Measurements from ENCODE around the gene GPR18. TPM values are rescaled to one million over a fixed set of nuclear protein-coding genes. Genes with fewer than 3 reads are reported as not detected.

GPR18 gene
- total and polyA plus RNA-seq, 2 of the 4 experiments (the other 2 are of a cell fraction), result not detected

DNA sequence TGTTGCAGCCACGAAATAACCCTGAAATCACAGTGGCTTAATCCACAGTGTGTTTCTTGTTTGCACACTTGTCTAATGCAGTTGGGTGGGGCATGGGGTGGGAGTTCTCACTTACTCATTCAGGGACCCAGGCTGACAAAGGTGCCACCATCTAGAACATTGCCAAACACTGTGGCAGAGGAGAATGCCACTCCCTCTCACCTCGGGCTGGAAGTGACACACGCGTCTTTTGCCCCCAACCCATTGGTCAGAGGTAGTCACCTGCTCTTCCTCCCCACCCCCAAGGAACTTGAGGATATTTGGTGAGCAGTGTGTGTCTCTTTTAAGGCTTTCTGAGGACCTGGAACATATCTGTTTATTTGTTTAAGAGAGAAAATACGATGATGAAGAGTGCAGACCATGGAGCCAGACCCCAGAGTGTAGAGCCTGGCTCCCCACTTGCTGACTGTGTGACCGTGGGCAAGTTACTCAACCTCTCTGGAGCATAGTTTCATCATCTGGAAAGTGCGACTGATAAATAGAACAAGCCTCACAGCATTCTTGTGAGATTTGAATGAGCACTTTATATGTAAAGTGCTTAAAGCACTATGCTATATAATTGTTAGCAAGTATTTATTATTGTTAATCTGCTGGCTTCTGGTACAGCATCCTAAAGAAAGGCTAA, 31.6 kb upstream of the GPR18 start:
- Histone ChIP-seq H3K36me3 (ENCODE audit: control insufficient read depth, insufficient read depth, low read length) (no peaks in the 10 kb centered on the region; the same call in 1 of the 2 replicates), H3K4ac (ENCODE audit: low read depth, low read length) (no peak overlapping the region), H3K18ac (ENCODE audit: low read depth, low read length) (no peak overlapping the region), H3K27ac (ENCODE audit: insufficient read depth, low read length) (no peak overlapping the region), H2AFZ (replicated peaks; ENCODE audit: low read length, poor library complexity) (no peak overlapping the region), H3K79me1 (ENCODE audit: low read depth in 1 of 2, low read length in 2 of 2) (peaks cover 15 to 19% of the 10 kb centered on the region in 2 experiments; a peak in 3 of 4 replicates), H3K56ac (ENCODE audit: extremely low read depth, insufficient read depth, low read length) (no peak overlapping the region), H4K20me1 (ENCODE audit: insufficient read depth, low read length) (no peaks in the 10 kb centered on the region), H2AK9ac (replicated peaks; ENCODE audit: low read depth, low read length, poor library complexity) (no peak overlapping the region), H3K14ac (replicated peaks; ENCODE audit: low read depth, low read length) (no peak overlapping the region), H3K9me3 (ENCODE audit: control insufficient read depth, insufficient read depth, low read length) (no peaks in the 10 kb centered on the region), H3K27me3 (ENCODE audit: control insufficient read depth, insufficient read depth, low read length) (no peaks in the 10 kb centered on the region), H4K8ac (ENCODE audit: low read depth in 2 of 2, low read length in 2 of 2) (no peak overlapping the region), H4K91ac (ENCODE audit: insufficient read depth, low read depth, low read length) (no peak overlapping the region), H4K5ac (ENCODE audit: low read depth, low read length) (no peak overlapping the region), H3K9ac (ENCODE audit: low read depth, low read length) (no peak overlapping the region), H3K4me2 (ENCODE audit: low read depth, low read length) (no peak overlapping the region), H3K4me3 (ENCODE audit: insufficient read depth, low read depth, low read length) (no peak overlapping the region), H3K4me1 (ENCODE audit: control insufficient read depth, insufficient read depth, low read length) (peaks cover 3% of the 10 kb centered on the region; the same call in 1 of the 2 replicates), H2BK120ac (ENCODE audit: low read depth, low read length) (no peak overlapping the region), H2BK5ac (ENCODE audit: low read depth, low read length, poor library complexity, severe bottlenecking) (no peak overlapping the region), H2BK15ac (ENCODE audit: low read depth, low read length) (no peak overlapping the region), H2AK5ac (ENCODE audit: low read depth, low read length) (no peak overlapping the region), H3K23ac (ENCODE audit: low read depth, low read length) (no peak overlapping the region), H3K9me1 (ENCODE audit: insufficient read depth, low read length) (peaks cover 4% of the 10 kb centered on the region; the same call in 1 of the 2 replicates), H2BK20ac (ENCODE audit: low read depth, low read length) (no peak overlapping the region)
- dilution Hi-C loops (cut with HindIII; ENCODE audit: low sequenced_read_pairs, unreplicated experiment) (no loop called here), in situ Hi-C loops (cut with MboI; ENCODE audit: low sequenced_read_pairs) (no loop called here), intact Hi-C loops (cut with micrococcal nuclease) (no loop called here)
- BruUV-seq (replicated peaks), result no TSS peak
- ATAC-seq (ENCODE audit: low read depth), result no peak
- CTCF ChIA-PET, result no interaction called here
- POLR2A ChIA-PET (ENCODE audit: unreplicated experiment), result no interaction called here
- no peak for DNase-seq
- WGBS, 2 experiments (ENCODE audit: extremely low coverage in 2 of 2, insufficient read length in 1 of 2), result 62% methylated on average over 2 of the region's 7 CpGs; no CpG with 5 or more reads in 1 of the 2 experiments
- TF ChIP-seq, protein P1, sequence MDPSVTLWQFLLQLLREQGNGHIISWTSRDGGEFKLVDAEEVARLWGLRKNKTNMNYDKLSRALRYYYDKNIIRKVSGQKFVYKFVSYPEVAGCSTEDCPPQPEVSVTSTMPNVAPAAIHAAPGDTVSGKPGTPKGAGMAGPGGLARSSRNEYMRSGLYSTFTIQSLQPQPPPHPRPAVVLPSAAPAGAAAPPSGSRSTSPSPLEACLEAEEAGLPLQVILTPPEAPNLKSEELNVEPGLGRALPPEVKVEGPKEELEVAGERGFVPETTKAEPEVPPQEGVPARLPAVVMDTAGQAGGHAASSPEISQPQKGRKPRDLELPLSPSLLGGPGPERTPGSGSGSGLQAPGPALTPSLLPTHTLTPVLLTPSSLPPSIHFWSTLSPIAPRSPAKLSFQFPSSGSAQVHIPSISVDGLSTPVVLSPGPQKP (IDR thresholded peaks at IDR 0.05; ENCODE audit: borderline replicate concordance, low read depth, low read length), result no peak
- TF ChIP-seq FOS (IDR thresholded peaks at IDR 0.05; ENCODE audit: low read depth, low read length) (no peak), MAFK (IDR thresholded peaks at IDR 0.05; ENCODE audit: low read depth, low read length) (no peak), RAD21 (IDR thresholded peaks at IDR 0.05; ENCODE audit: low read length) (no peak), MAZ (IDR thresholded peaks at IDR 0.05; ENCODE audit: borderline replicate concordance, low read depth, low read length) (no peak), RFX5 (IDR thresholded peaks at IDR 0.05; ENCODE audit: low read depth, low read length) (no peak), POLR2A (IDR thresholded peaks at IDR 0.05; ENCODE audit: low read depth, low read length) (no peak), RCOR1 (IDR thresholded peaks at IDR 0.05; ENCODE audit: insufficient replicate concordance, low read length) (no peak)
- TF ChIP-seq, protein P2, sequence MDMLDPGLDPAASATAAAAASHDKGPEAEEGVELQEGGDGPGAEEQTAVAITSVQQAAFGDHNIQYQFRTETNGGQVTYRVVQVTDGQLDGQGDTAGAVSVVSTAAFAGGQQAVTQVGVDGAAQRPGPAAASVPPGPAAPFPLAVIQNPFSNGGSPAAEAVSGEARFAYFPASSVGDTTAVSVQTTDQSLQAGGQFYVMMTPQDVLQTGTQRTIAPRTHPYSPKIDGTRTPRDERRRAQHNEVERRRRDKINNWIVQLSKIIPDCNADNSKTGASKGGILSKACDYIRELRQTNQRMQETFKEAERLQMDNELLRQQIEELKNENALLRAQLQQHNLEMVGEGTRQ (IDR thresholded peaks at IDR 0.05; ENCODE audit: low read depth, low read length), result no peak

All from IMR-90 (cell line).